HG03460 (cell line): ENCODE data around the gene NRG3.

Experiments used
- ATAC-seq: cut with Tn5 transposase; IDR thresholded peaks from one replicate; pipeline ENCODE4 v1.9.1; 2021; ENCODE audit not compliant: unreplicated experiment

The NRG3 gene

DNA sequence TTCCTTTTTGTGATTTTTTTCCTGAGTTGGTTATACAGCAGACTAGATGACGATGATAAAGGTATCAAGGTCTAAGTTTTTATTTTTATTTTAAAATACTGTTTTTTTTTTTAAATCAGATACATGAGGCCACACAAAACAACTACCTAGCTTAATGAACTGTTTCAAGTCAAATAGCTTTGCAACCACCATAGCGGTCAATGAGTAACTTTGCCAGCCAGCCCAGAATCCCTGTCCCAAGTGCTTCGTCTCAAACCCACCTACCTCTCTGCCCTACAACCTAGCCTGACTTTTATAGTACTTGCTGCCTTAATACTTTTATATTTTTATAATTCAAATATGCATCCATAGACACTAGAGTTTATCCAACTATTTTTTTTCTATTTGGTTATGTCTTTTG lies 676.5 kb downstream of the NRG3 start:
- ATAC-seq: no peak

DNA sequence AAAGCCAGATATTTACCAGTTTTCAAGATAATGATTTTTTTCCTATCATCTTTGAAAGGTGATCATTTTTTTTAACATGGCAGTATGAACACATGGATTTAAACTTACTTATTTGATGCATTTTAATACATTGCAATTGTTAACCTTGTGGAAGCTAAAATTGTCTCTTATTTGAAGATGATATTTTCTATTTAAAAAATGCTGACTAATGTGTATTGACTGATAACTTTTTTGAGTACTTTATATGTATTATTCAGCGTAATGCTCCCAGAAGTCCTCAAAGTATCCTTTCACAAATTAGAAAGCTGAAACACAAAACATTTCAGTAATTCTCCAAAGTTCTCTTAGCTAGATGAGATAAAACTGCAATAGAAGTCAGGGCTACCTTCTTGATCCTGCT lies 677.3 kb downstream of the NRG3 start:
- no peak for ATAC-seq

DNA sequence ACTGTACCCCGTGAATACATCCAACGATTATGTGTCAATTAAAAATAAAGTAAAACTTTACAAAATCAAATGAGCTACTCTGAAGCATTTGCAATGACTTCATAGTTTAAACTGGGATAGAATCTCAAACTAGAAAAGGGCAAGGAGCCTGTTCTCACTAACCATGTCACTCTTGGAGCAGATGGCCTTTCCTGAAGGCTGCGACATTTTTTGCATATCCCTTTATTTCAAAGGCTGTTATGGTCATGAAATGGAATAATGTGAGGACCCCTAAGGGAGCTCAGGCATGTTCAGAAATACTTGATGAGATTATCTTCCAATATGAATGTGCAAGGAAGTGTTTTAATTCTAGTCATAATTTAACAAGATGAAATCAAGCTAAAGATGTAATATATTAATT lies 679.4 kb downstream of the NRG3 start:
- ATAC-seq: no peak

DNA sequence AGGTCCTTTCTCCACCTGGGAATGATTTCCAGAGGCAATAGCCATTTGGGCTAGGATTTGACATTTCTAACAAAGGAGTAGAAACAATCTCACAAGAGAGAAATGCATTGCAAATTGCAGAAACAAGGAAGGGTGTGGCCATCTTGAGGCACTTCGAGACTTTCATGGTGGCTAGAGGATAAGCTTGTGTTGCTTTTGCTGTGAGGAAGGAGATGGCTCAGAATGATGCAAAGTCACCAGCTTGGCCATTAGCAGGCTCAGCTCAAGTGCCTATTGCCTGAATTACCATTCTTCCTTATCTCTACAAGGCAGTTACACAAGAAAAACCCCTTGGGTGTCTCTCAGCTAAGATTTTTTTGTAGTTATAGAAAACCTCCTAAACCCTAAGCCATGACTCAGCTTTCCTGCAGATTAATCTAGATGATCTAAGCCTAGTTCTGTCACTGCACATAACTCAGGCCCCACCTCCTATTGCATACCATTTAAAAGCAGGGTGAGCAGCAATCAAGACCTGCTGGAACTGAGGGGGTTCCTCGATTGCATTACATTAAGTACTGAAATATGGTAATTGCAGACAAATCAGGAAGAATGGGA lies 683.1 kb downstream of the NRG3 start:
- ATAC-seq: no peak

DNA sequence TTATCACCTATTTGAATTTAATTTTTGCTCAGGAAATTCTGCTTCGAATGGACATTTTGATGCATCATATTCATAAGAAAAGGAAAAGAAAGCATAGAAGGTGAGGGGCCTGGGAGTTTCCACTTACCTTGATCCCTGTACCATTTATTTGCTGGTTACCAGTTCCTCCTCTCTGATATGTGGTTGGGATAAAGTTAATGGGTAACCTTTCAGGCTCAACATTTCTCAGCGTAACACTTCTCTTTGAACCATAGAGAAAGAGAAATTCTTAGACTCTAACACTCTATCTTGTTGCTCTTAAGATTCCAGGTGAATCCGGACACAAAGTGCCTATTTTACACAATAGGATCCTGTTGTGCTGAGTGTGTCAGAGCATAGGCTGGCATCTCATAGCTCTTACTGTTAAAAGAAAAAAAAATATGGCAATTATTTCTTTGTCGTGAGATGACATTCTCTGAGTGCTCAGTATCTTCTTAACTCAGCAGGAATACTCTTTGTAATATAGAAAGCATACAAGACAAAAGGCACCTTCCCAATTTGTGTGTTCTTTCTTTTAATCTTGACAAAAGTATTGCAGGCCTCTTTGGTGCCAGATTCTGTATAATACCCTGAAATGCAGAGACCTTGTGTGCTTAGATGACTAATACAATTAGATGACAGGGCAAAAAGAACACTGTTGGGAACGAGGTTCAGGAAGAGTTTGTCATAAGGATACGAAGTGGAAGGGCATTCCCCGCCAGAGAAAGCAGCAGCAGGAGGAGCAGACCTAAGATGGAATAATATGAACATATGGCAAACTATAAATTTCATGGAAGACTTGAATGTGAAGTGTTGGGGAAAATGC lies 689.6 kb downstream of the NRG3 start:
- no peak for ATAC-seq

DNA sequence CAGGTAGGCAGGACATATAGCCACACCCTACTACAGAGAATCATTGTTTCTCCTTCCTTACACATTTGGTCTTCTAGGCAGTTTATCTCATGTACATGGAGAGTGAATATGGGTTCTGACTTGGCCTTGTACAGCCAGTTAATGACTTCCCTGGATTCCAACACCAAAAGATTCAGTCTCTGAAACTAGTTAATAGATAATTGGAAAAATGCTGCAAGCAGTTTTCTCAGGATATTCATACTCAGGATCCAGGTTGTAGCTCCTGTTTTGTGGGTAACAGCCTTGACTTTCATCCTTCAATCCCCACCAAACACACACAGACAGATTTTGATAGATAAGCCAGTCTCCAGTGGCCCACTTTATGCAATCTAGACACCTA lies 690.2 kb downstream of the NRG3 start:
- ATAC-seq: no peak

DNA sequence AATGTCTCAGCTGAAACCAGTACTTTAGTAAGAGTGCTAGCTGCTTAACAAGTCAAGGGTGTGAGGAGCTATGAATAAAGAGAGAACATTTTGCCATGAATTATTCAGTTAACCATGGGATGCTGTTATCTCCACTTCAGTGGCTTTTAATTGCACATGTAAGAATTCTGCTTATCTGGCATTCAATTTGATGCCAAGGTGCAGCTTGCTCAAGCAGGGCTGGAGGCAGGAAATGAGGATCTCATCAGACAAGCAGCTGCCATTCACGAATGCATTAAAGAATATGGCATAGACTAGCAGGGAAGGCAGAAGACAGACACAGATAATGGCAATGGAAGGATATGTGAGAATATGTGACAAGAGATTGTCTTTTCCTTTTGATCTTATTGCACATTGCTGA lies 697.8 kb downstream of the NRG3 start:
- ATAC-seq: no peak

DNA sequence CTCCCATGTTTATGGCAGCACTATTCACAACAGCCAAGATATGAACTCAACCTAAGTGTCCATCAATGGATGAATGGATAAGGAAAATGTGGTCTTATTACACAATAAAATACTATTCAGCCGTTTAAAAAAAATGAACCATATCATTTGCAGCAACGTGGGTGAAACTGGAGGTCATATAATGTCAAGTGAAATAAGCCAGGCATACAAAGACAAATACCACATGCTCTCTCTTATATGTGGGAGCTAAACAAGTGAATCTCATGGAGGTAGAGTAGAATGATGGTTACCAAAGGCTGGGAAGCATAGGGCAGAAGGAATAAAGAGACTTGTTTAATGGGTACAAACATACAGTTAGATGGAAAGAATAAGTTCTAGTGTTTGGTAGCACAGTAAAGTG lies 699.1 kb downstream of the NRG3 start:
- no peak for ATAC-seq

DNA sequence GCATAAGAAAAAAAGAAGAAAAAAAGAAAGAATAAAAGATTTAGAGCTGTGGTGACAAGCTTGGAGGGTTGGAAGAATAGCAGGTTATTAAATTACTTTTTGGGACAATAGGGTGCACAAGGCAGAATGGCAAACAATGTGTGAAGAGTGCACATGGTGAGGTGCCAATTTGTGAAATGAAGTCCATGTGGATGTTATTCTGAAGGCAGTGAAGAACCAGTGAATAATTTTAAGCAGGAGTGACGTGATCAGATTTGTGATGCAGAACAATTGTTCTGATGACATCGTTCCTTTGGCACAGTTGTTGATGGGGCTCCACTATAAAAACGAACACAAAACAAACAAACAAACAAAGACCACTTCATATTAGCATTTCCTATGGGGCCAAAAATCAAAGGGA lies 700.3 kb downstream of the NRG3 start:
- ATAC-seq: no peak

DNA sequence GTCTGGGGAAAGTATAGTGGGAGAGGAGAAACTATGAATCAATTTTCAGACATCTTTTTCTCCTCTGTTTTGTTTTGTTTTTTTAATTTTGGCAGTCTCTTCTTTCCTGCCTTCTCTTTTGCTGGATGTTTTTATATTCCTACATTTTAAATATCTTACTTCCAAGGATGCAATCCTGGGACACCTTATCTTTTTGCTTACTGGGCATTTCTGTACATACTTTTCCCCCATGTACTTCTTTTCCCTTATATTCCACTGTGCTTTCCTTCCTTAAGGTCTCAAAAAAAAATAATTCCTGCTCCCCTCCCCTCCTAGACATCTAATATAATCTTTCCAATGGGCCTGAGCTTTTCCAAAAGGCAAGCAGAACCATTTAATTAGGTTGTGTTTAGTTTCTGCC lies 701.1 kb downstream of the NRG3 start:
- no peak for ATAC-seq

DNA sequence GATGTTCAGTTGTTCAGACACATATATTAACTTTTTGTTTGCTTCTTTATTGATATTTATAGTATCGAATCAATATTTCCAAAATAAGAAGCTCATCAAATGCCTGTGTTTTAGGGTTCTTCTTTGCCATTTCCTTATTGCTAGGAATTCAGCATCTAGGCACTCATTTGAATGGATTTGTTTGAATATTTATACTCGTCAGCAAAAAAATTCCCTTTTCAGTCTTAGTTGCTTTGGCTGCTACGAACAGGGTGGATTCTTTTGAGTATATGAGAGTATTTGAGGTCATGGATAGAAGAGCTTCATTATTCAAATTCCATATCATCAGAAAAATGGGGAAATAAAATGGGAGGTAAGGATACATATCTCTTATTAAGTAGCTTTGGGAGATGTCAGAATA lies 706.9 kb downstream of the NRG3 start:
- no peak for ATAC-seq

DNA sequence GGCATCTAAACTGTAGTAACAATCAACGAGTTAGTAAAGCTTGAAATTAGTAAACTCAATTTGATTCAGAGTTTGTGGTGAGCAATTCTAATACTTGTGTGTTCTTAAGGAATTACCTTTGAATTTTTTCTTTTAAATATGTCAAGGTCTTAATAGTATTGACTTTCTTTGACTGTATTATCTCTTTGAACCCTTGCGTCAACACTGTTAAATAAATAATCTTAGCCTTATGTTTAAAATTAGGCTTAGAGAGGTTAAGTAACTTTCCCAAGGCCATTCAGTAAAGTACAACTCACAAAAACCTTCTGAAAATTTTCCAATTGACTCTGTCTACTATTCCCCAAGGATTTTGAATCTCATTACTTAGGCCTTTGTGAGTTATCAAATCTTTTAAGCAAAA lies 716.4 kb downstream of the NRG3 start:
- ATAC-seq: no peak

DNA sequence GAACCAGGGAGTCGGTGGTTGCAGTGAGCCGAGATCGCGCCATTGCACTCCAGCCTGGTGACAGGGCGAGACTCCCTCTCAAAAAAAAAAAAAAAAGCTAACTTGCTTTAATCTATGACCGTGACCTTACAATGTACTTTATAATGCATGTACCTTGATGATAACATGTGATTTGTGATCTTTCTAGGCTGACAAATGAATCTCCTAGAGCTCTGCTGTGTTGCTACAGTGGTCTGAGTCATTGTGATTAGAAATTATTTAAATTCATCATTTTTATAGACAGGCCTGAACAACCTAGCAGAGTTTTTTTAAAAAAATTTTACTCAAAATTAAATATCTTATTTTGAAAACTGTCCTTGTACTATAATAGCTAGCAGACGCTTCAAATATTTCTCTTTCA lies 722.8 kb downstream of the NRG3 start:
- ATAC-seq: no peak

DNA sequence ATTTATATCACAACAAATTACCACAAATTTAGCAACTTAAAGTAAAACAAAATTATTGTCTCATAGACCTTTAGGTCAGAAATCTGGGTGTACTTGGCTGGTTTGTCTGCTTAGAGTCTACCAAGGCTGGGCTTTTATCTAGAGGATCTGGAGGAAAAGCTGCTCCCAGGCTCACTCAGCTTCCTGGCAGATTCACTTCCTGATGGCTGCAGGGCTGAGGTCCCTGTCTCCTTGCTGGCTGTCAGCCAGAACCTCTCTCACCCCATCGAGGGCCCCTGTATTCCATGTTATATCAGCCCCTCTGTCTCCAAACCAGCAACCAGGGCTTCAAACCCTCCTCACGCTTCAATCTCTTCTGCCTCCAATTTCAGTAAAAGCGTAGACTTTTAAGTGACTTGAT lies 734.9 kb downstream of the NRG3 start:
- ATAC-seq: no peak

DNA sequence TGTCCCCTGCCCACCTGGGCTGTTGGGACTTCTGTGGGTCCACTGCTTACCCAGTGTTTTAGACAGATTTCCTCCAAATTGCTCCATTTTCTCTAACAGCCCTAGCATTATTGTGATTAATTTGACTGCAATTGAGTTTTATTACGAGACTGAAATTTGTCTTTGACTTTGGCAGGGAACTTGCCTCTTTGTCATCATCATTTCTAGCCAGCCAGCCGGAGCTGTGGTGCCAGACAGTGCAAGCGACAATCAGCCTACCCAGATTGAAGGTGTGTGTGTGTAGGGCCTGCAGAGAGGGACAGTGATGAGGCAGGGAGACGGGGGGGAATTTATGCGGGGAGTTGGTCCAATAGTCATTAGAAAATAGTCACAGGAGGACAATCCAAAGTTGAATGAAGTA lies 743.0 kb downstream of the NRG3 start:
- ATAC-seq: no peak

DNA sequence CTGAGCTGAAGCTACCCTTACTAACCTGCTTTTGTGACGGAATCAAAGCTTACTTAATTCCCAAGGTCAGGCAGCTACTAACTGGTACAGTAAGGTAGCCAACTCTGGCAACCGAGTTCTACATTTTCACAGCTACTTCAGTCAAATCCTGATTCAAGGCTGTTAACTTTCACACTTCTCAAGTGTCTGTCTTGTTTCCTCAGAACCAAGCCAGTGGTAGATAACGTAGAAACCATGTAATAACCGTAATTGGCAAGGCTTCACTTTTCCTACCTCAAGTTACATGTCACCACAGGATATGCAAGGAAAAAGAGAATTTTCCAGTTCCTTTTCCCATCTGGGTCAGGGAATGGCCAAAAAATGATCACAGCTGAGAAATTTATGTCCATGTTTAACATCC lies 746.7 kb downstream of the NRG3 start:
- ATAC-seq: no peak

DNA sequence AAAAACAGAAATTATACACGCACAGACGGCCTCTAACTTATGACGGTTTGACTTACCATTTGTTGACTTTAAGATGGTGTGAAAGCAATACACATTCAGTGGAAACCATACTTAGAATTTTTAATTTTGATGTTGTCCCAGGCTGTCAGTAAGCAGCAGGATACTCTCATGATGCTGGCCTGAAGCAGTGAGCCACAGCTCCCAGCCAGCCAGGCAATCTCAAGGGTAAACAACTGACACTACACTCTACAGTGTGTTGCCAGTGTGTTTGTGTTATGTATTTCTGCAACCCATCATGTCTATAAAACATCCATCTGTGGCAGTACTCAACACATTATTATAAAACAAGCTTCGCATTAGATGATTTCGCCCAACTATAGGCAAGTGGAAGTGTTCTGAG lies 747.5 kb downstream of the NRG3 start:
- ATAC-seq: no peak

DNA sequence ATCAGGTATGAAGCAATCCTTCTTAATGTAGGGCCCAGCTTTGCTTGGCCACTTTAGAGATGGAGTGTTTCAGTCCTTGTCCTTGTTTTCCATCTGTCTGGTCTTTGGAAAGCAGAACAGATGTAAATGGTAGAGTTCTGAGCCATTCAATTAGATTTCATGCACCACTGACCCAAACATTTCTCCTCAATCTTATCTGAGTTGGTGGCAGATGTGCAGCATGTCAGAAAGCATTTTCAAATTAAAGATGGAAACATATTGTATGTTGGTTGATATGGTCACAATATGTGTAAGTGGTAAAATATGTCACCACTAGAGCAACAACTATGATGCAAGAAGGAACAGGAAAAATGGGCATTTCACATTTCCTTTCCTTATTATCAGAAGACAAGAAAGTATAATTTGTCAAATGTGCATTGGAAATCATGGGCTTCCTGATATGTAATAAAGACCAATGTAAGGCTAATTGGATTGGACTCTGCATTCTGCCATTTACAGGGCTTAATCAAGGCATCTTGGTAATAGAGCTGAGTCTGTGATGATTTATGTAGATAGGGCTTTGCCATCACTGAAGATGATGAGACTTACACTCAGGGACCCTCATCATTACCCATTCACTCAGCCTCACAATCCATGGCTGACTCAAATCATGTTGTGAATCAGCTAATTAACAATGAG lies 750.7 kb downstream of the NRG3 start:
- ATAC-seq: no peak

DNA sequence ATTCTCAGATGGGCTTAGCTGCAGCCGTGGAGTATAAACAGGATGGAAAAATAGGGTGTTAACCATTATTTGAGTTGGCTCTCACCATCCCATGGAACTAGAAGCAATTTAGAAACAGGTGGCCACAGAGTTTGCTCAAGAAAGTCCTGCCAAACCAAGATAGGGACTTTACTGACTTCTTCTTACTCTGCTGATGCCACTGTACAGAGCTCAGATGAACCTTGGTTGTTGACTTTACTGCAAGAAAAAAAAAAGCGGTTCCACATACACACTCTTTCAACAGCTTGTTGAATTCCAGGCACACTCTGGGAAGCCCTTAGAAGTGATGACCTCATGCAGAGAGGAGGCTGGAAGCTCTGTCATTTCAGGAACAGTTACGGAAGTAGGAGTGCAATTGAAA lies 753.4 kb downstream of the NRG3 start:
- no peak for ATAC-seq

DNA sequence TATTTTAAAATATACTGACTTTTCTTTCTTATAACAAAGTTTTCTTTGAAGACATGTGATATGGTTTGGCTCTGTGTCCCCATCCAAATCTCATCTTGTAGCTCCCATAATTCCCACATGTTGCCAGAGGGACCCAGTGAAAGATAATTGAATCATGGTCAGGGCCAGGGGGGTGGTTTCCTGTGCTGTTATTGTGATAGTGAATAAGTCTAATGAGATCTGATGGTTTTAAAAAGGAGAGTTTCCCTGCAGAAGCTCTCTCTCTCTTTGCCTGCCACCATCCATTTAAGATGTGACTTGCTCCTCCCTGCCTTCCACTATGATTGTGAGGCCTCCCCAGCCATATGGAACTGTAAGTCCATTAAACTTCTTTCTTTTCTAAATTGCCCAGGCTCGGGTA lies 768.1 kb downstream of the NRG3 start:
- ATAC-seq: no peak

DNA sequence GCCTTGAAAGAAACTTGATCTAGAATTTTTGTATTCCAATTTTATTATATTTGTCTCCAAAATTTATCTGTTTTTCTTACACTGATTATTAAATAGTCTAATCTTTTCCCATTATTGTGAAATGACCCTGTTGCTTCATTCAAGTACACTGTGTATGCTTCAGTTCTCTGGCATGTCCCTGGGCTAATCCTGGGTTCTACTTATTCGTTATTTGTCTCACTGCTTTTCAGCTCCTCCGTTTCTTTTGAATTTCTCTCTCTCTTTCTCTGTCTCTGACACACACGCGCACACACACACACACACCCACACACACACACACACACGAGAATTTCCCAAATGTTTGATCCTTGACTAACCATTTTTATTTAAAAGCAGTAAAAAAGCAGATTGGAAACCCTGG lies 768.6 kb downstream of the NRG3 start:
- ATAC-seq: no peak

DNA sequence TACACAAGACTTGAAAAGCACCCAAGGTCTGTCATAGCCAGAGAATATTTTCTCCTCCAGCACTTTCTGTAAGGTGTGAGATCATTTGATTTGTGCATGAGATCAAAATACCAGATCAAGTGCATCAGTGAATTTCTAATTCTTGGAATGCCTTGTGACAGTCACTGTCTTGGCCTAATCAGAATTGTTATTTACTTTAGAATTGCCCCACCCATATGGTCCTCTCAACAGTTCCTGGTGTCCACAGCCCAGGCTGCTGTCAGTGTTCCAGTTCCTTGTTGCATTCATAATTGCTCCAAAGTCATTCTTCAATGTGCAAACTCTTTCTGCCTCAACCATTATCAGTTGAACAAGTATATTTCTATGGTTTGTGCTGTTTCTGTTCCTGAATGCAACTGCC lies 770.2 kb downstream of the NRG3 start:
- ATAC-seq: no peak
